ENCODE measurements around the gene SGK1. TPM values are rescaled to one million over a fixed set of nuclear protein-coding genes. Genes with fewer than 3 reads are reported as not detected.

The SGK1 gene
- total RNA-seq, 6 experiments from 2014 or later = 15.9 to 149 (median 43.0) TPM

- H3K4me1 ChIP-seq = no peaks in the 10 kb centered on the region
- no peak for ATAC-seq
- H3K36me3 ChIP-seq = no peaks in the 10 kb centered on the region
- no peak overlapping the region for H3K4me3 ChIP-seq
- WGBS (ENCODE audit: insufficient coverage, low coverage, low lambda C conversion rate, missing lambda C conversion rate) = 56% methylated on average over 2 of the region's 2 CpGs
- TF ChIP-seq POLR2A (IDR thresholded peaks at IDR 0.05) (no peak), CTCF (IDR thresholded peaks at IDR 0.05) (no peak)
- H3K27me3 ChIP-seq = no peaks in the 10 kb centered on the region
- no peak overlapping the region for H3K27ac ChIP-seq
- DNase-seq = no peak
- no peaks in the 10 kb centered on the region for H3K9me3 ChIP-seq
- intact Hi-C loops (cut with DNase I) = no loop called here
Measured at GRCh38 chr6:134310817-134311216, 7.1 kb downstream of the SGK1 start.

- ATAC-seq (no peak), DNase-seq (no peak)
- H3K4me1 ChIP-seq = no peaks in the 10 kb centered on the region
- H3K36me3 ChIP-seq = no peaks in the 10 kb centered on the region
- intact Hi-C loops (cut with DNase I) = no loop called here
- no peak overlapping the region for H3K4me3 ChIP-seq
- no peaks in the 10 kb centered on the region for H3K9me3 ChIP-seq
- no peak overlapping the region for H3K27ac ChIP-seq
- 61% methylated on average over 4 of the region's 5 CpGs for WGBS (ENCODE audit: insufficient coverage, low coverage, low lambda C conversion rate, missing lambda C conversion rate)
- TF ChIP-seq POLR2A (IDR thresholded peaks at IDR 0.05) (no peak), CTCF (IDR thresholded peaks at IDR 0.05) (no peak)
- H3K27me3 ChIP-seq = no peaks in the 10 kb centered on the region
Measured at GRCh38 chr6:134309983-134310605, 7.8 kb downstream of the SGK1 start.

GRCh38 chr6:134309227-134309626, 8.7 kb downstream of the SGK1 start:
- Histone ChIP-seq H3K36me3 (no peaks in the 10 kb centered on the region), H3K9me3 (no peaks in the 10 kb centered on the region), H3K27ac (no peak overlapping the region), H3K4me1 (no peaks in the 10 kb centered on the region), H3K27me3 (no peaks in the 10 kb centered on the region), H3K4me3 (no peak overlapping the region)
- TF ChIP-seq CTCF (IDR thresholded peaks at IDR 0.05) = no peak
- no peak for TF ChIP-seq POLR2A (IDR thresholded peaks at IDR 0.05)
- no peak for ATAC-seq
- intact Hi-C loops (cut with DNase I) = no loop called here
- no peak for DNase-seq
- 86% methylated on average over 3 of the region's 3 CpGs for WGBS (ENCODE audit: insufficient coverage, low coverage, low lambda C conversion rate, missing lambda C conversion rate)

- intact Hi-C loops (cut with DNase I) = no loop called here
- no peak for DNase-seq
- no peaks in the 10 kb centered on the region for H3K36me3 ChIP-seq
- TF ChIP-seq CTCF (IDR thresholded peaks at IDR 0.05) = no peak
- no peak for TF ChIP-seq POLR2A (IDR thresholded peaks at IDR 0.05)
- H3K27ac ChIP-seq = no peak overlapping the region
- ATAC-seq = no peak
- WGBS (ENCODE audit: insufficient coverage, low coverage, low lambda C conversion rate, missing lambda C conversion rate) = 75% methylated on average over 9 of the region's 9 CpGs
- no peak overlapping the region for H3K4me3 ChIP-seq
- H3K27me3 ChIP-seq = no peaks in the 10 kb centered on the region
- H3K4me1 ChIP-seq = no peaks in the 10 kb centered on the region
- no peaks in the 10 kb centered on the region for H3K9me3 ChIP-seq
Measured at GRCh38 chr6:134308800-134309199, 9.1 kb downstream of the SGK1 start.

- Histone ChIP-seq H3K4me3 (no peak overlapping the region), H3K4me1 (no peaks in the 10 kb centered on the region), H3K27ac (no peak overlapping the region), H3K36me3 (no peaks in the 10 kb centered on the region), H3K27me3 (no peaks in the 10 kb centered on the region), H3K9me3 (no peaks in the 10 kb centered on the region)
- no peak for TF ChIP-seq CTCF (IDR thresholded peaks at IDR 0.05)
- no peak for ATAC-seq
- DNase-seq = no peak
- 75% methylated on average over 5 of the region's 5 CpGs for WGBS (ENCODE audit: insufficient coverage, low coverage, low lambda C conversion rate, missing lambda C conversion rate)
- intact Hi-C loops (cut with DNase I) = no loop called here
Measured at GRCh38 chr6:134307870-134308269, 10.0 kb downstream of the SGK1 start.
